HEK293 (cell line): ENCODE data around the gene RUFY2.

ENCODE experiments used
- FEZF1 ChIP-seq: fragments of 450-650 bp; formaldehyde crosslinking; IDR thresholded peaks from 2 replicates; pipeline ENCODE4 v1.5.1; 2016; ENCODE audit warnings: missing biosample characterization, missing genetic modification characterization
- OSR2 ChIP-seq: fragments of 450-650 bp; formaldehyde crosslinking; IDR thresholded peaks from 2 replicates; pipeline ENCODE4 v1.5.1; 2016; ENCODE audit warnings: missing biosample characterization, missing genetic modification characterization
- TF ChIP-seq, protein P1 (sequence below): fragments of 450-650 bp; formaldehyde crosslinking; IDR thresholded peaks from 2 replicates; pipeline ENCODE4 v1.5.1; 2016; ENCODE audit warnings: missing biosample characterization, missing genetic modification characterization
- TF ChIP-seq, protein P2 (sequence below): fragments of 450-650 bp; formaldehyde crosslinking; IDR thresholded peaks from 2 replicates; pipeline ENCODE4 v1.5.1; 2016; ENCODE audit warnings: missing biosample characterization, missing genetic modification characterization, low read depth

DNA sequence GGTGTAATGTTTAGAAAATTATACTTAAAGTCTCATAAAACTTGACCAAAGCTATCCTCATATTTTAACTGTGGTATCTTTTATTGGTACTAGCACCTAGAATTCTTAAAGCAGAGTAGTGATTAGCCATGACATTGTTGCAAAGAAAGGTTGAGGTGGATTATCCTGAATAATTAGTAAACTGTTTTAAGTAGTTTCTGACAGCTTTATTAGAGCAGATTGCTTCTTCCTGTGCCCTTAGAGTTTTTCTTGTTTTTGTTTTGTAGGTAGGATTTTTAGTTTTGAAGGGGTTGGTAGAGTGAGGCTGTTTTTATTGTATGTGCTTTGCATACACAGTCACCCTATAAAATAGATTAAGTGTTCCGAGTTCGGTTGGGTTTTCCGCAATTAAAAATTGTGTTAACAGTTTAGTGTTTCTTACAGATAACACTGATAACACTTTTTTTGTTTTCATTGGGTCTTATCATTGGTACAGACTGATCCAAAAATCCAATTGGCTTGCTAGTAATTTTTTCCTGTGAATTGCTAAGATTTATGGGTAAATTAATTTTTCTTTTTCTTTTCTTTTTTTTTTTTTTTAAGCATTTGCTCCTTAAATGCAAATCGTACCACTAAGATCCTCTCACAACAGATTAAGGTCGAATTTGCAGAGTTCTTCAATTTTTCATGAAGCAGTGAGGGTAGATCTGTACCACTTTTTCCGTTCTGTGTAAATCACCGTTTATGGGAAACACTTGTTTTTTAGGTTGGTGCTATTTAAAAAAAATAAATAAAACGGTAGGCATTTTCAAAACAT, 72.2 kb downstream of the RUFY2 start:
- TF ChIP-seq OSR2 (tag by site-specific recombination): no peak; the same call in 1 of the 2 replicates
- peak; percentile 61 for TF ChIP-seq FEZF1 (tag by site-specific recombination)
- TF ChIP-seq, protein P1, sequence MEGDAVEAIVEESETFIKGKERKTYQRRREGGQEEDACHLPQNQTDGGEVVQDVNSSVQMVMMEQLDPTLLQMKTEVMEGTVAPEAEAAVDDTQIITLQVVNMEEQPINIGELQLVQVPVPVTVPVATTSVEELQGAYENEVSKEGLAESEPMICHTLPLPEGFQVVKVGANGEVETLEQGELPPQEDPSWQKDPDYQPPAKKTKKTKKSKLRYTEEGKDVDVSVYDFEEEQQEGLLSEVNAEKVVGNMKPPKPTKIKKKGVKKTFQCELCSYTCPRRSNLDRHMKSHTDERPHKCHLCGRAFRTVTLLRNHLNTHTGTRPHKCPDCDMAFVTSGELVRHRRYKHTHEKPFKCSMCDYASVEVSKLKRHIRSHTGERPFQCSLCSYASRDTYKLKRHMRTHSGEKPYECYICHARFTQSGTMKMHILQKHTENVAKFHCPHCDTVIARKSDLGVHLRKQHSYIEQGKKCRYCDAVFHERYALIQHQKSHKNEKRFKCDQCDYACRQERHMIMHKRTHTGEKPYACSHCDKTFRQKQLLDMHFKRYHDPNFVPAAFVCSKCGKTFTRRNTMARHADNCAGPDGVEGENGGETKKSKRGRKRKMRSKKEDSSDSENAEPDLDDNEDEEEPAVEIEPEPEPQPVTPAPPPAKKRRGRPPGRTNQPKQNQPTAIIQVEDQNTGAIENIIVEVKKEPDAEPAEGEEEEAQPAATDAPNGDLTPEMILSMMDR (tag by site-specific recombination): no peak
- TF ChIP-seq, protein P2, sequence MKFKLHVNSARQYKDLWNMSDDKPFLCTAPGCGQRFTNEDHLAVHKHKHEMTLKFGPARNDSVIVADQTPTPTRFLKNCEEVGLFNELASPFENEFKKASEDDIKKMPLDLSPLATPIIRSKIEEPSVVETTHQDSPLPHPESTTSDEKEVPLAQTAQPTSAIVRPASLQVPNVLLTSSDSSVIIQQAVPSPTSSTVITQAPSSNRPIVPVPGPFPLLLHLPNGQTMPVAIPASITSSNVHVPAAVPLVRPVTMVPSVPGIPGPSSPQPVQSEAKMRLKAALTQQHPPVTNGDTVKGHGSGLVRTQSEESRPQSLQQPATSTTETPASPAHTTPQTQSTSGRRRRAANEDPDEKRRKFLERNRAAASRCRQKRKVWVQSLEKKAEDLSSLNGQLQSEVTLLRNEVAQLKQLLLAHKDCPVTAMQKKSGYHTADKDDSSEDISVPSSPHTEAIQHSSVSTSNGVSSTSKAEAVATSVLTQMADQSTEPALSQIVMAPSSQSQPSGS (tag by site-specific recombination): no peak
